ENCODE measurements around the gene PRAC2. TPM values are rescaled to one million over a fixed set of nuclear protein-coding genes. Genes with fewer than 3 reads are reported as not detected.

The PRAC2 gene
- total RNA-seq, 1 experiment from 2014 or later, result not detected

DNA sequence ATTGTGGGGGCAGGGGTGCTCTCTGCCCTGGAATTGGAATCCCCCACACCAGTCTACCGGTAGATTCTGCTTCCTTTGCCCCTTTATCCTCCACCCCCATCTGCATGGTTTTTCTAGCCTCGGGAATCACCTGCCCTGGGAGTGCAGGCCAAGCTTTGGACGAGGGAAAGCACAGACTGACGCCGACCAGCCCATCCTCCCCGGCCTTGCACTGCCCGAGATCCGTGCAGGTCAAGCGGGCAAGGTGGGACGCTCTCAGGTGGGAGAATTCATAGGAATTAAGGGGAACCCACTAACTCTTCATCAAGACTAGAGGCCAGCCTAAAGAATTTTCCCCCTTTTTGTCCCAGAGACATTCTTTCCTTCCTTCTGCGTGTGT lies 15.4 kb downstream of the PRAC2 start:
- RAD21 ChIA-PET (ENCODE audit: low non-redundant PET in 1 of 2, low total read pairs in 2 of 2, uncharacterized antibody in 2 of 2, unreplicated experiment in 2 of 2), result no interaction called here
- no peaks in the 10 kb centered on the region for H3K9me3 ChIP-seq (ENCODE audit: control insufficient read depth in 1 of 2, insufficient read depth in 1 of 2, low read depth in 1 of 2, low read length in 2 of 2)
- H3K27me3 ChIP-seq (ENCODE audit: insufficient read depth, low read length), result peaks cover 52% of the 10 kb centered on the region; the same call in 1 of the 2 replicates
- H3K4me1 ChIP-seq (ENCODE audit: control insufficient read depth in 1 of 2, insufficient read depth in 2 of 2, low read length in 2 of 2), result no peaks in the 10 kb centered on the region
- TF ChIP-seq POLR2AphosphoS5 (IDR thresholded peaks at IDR 0.05; ENCODE audit: low read depth, low read length) (no peak), FOSL1 (IDR thresholded peaks at IDR 0.05; ENCODE audit: low read depth) (no peak), ELF1 (IDR thresholded peaks at IDR 0.05; ENCODE audit: borderline replicate concordance, low read depth) (no peak), YY1 (IDR thresholded peaks at IDR 0.05; ENCODE audit: extremely low read depth, insufficient replicate concordance, low read depth, low read length) (no peak), EZH2phosphoT487 (IDR thresholded peaks at IDR 0.05; ENCODE audit: borderline replicate concordance) (no peak), TCF7L2 (IDR thresholded peaks at IDR 0.05; ENCODE audit: borderline replicate concordance, extremely low read depth, insufficient read depth, insufficient read length) (no peak), JUND (IDR thresholded peaks at IDR 0.05) (no peak), EZH2 (IDR thresholded peaks at IDR 0.05) (no peak)
- TF ChIP-seq, protein P1, sequence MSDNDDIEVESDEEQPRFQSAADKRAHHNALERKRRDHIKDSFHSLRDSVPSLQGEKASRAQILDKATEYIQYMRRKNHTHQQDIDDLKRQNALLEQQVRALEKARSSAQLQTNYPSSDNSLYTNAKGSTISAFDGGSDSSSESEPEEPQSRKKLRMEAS (IDR thresholded peaks at IDR 0.05), result no peak
- no peak for ATAC-seq
- CTCF ChIA-PET, result interaction anchor here (1.6 to 1.8 kb wide), 2 partner anchors 53 to 141 kb away, joined by 4 to 6 read pairs; no protein-coding TSS in a partner anchor
- no TSS peak for BruUV-seq (replicated peaks)
- no peaks in the 10 kb centered on the region for H3K79me2 ChIP-seq (ENCODE audit: insufficient read depth, low read length)
- no peak overlapping the region for H2AFZ ChIP-seq (ENCODE audit: low read depth, low read length, poor library complexity, severe bottlenecking)
- POLR2A ChIA-PET, result no interaction called here
- no peak overlapping the region for H3K9ac ChIP-seq (ENCODE audit: low read length)
- no peaks in the 10 kb centered on the region for H4K20me1 ChIP-seq (ENCODE audit: insufficient read depth)
- no peaks in the 10 kb centered on the region for H3K36me3 ChIP-seq (ENCODE audit: control insufficient read depth in 1 of 2, insufficient read depth in 2 of 2, low read length in 2 of 2)
- no peak for DNase-seq (ENCODE audit: low read depth, low spot score)
- intact Hi-C loops (cut with micrococcal nuclease), result no loop called here
- H3K4me3 ChIP-seq (replicated peaks in 1 of 2; ENCODE audit: low read depth in 1 of 2, low read length in 2 of 2), result no peak overlapping the region
- H3K27ac ChIP-seq (ENCODE audit: low read depth, low read length), result no peak overlapping the region
- no peaks in the 10 kb centered on the region for H3K9me2 ChIP-seq (ENCODE audit: insufficient read depth)
- no peak overlapping the region for H3K4me2 ChIP-seq (ENCODE audit: low read length)

DNA sequence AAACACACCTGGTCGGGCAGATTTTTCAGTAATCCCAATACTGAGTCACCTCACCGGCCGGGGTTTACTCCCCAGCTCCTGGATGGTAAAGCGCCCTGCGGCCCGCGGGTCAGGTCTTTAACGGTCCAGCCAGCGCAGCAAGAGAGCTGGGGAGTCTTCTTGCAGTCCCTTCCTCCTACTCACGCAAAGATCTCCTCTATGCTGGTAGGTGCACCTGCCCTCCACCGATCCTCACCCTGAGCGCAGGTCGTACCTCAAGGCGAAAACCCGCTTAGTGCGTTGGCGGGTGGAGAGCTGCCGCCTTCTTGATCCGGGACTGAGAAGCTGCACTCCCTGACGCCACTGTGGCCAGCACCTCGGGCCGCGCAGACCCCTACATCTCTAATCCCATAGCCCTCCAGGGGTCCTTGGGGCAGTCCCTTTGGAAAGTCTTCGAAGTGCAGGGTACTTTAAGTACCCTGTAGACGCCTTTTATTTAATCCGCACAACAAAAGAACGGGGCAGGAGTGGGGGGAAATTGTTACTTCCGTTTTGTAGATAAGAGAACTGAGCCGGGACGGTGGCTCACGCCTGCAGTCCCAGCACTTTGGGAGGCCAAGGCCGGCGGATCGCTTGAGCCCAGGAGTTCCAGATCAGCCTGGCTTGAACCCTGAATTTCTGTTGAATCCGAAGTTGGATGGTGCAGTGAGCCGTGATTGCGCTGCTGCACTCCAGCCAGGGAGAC lies 16.0 kb downstream of the PRAC2 start:
- no peak overlapping the region for H3K4me2 ChIP-seq (ENCODE audit: low read length)
- no peaks in the 10 kb centered on the region for H3K36me3 ChIP-seq (ENCODE audit: control insufficient read depth in 1 of 2, insufficient read depth in 2 of 2, low read length in 2 of 2)
- no TSS peak for BruUV-seq (replicated peaks)
- H3K9me2 ChIP-seq (ENCODE audit: insufficient read depth), result no peaks in the 10 kb centered on the region
- H3K4me3 ChIP-seq (replicated peaks in 1 of 2; ENCODE audit: low read depth in 1 of 2, low read length in 2 of 2), result no peak overlapping the region
- H3K27ac ChIP-seq (ENCODE audit: low read depth, low read length), result no peak overlapping the region
- peaks cover 54% of the 10 kb centered on the region; the same call in 1 of the 2 replicates for H3K27me3 ChIP-seq (ENCODE audit: insufficient read depth, low read length)
- no peaks in the 10 kb centered on the region for H3K4me1 ChIP-seq (ENCODE audit: control insufficient read depth in 1 of 2, insufficient read depth in 2 of 2, low read length in 2 of 2)
- no peak overlapping the region for H2AFZ ChIP-seq (ENCODE audit: low read depth, low read length, poor library complexity, severe bottlenecking)
- RAD21 ChIA-PET (ENCODE audit: low non-redundant PET in 1 of 2, low total read pairs in 2 of 2, uncharacterized antibody in 2 of 2, unreplicated experiment in 2 of 2), result no interaction called here
- no peaks in the 10 kb centered on the region for H4K20me1 ChIP-seq (ENCODE audit: insufficient read depth)
- H3K9ac ChIP-seq (ENCODE audit: low read length), result no peak overlapping the region
- ATAC-seq, result no peak
- H3K79me2 ChIP-seq (ENCODE audit: insufficient read depth, low read length), result no peaks in the 10 kb centered on the region
- H3K9me3 ChIP-seq (ENCODE audit: control insufficient read depth in 1 of 2, insufficient read depth in 1 of 2, low read depth in 1 of 2, low read length in 2 of 2), result no peaks in the 10 kb centered on the region
- no peak for DNase-seq (ENCODE audit: low read depth, low spot score)
- CTCF ChIA-PET, result interaction anchor here (1.8 kb wide), 1 partner anchor 52 kb away, joined by 6 read pairs; no protein-coding TSS in a partner anchor
- POLR2A ChIA-PET, result no interaction called here
- intact Hi-C loops (cut with micrococcal nuclease), result no loop called here
- TF ChIP-seq, protein P2, sequence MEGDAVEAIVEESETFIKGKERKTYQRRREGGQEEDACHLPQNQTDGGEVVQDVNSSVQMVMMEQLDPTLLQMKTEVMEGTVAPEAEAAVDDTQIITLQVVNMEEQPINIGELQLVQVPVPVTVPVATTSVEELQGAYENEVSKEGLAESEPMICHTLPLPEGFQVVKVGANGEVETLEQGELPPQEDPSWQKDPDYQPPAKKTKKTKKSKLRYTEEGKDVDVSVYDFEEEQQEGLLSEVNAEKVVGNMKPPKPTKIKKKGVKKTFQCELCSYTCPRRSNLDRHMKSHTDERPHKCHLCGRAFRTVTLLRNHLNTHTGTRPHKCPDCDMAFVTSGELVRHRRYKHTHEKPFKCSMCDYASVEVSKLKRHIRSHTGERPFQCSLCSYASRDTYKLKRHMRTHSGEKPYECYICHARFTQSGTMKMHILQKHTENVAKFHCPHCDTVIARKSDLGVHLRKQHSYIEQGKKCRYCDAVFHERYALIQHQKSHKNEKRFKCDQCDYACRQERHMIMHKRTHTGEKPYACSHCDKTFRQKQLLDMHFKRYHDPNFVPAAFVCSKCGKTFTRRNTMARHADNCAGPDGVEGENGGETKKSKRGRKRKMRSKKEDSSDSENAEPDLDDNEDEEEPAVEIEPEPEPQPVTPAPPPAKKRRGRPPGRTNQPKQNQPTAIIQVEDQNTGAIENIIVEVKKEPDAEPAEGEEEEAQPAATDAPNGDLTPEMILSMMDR (IDR thresholded peaks at IDR 0.05 in 2 of 3, conservative IDR thresholded peaks at IDR 0.05 in 1 of 3; ENCODE audit: borderline replicate concordance in 1 of 3, insufficient read depth in 1 of 3, low read depth in 2 of 3, low read length in 2 of 3), result no peak
- TF ChIP-seq SP1 (IDR thresholded peaks at IDR 0.05; ENCODE audit: low read depth) (no peak), EGR1 (IDR thresholded peaks at IDR 0.05; ENCODE audit: low read depth) (no peak), TCF7L2 (IDR thresholded peaks at IDR 0.05; ENCODE audit: borderline replicate concordance, extremely low read depth, insufficient read depth, insufficient read length) (no peak), RAD21 (IDR thresholded peaks at IDR 0.05; ENCODE audit: low read depth) (no peak), POLR2AphosphoS5 (IDR thresholded peaks at IDR 0.05; ENCODE audit: low read depth, low read length) (no peak), FOSL1 (IDR thresholded peaks at IDR 0.05; ENCODE audit: low read depth) (no peak), ELF1 (IDR thresholded peaks at IDR 0.05; ENCODE audit: borderline replicate concordance, low read depth) (no peak), CBX3 (IDR thresholded peaks at IDR 0.05; ENCODE audit: low read depth) (no peak), CEBPB (IDR thresholded peaks at IDR 0.05; ENCODE audit: low read depth) (no peak), POLR2A (IDR thresholded peaks at IDR 0.05; ENCODE audit: borderline replicate concordance, extremely low read depth, insufficient read depth, insufficient read length) (no peak), JUND (IDR thresholded peaks at IDR 0.05) (no peak), EZH2 (IDR thresholded peaks at IDR 0.05) (no peak), ZNF274 (IDR thresholded peaks at IDR 0.05; ENCODE audit: low read depth, low read length) (no peak)
- TF ChIP-seq, protein P1 (IDR thresholded peaks at IDR 0.05), result no peak
